Measurements from ENCODE around the gene CMIP. TPM values are rescaled to one million over a fixed set of nuclear protein-coding genes. Genes with fewer than 3 reads are reported as not detected.

The CMIP gene
- total and polyA plus RNA-seq, 10 of the 15 experiments (the other 5 are each of a cell fraction or from before 2014, with no cell fraction given) = 1.2 to 43.2 (median 4.4) TPM

GRCh38 chr16:81496742-81497141, 52.1 kb downstream of the CMIP start (continued):
- no peak for TF ChIP-seq TCF3 (IDR thresholded peaks at IDR 0.05; ENCODE audit: borderline replicate concordance, insufficient read depth, low read depth, low read length)
- no peak for TF ChIP-seq MEF2B (IDR thresholded peaks at IDR 0.05; ENCODE audit: partially characterized antibody, poor library complexity, severe bottlenecking)
- no peak for TF ChIP-seq IKZF2 (IDR thresholded peaks at IDR 0.05)
- TF ChIP-seq SKIL (IDR thresholded peaks at IDR 0.05; ENCODE audit: low read depth, poor library complexity, severe bottlenecking) = no peak
- no peak for TF ChIP-seq PAX8 (IDR thresholded peaks at IDR 0.05)
- no peak for TF ChIP-seq RUNX3 (IDR thresholded peaks at IDR 0.05; ENCODE audit: low read length)

GRCh38 chr16:81497690-81498089, 53.1 kb downstream of the CMIP start:
- no peak overlapping the region; the same call in 1 of the 2 replicates for H2AFZ ChIP-seq (ENCODE audit: control insufficient read depth, low read depth, low read length)
- no TSS peak for BruUV-seq (replicated peaks)
- H3K27ac ChIP-seq (ENCODE audit: control insufficient read depth, insufficient read depth) = peak overlapping the region; percentile 39
- H3K4me3 ChIP-seq = no peak overlapping the region
- no peaks in the 10 kb centered on the region; the same call in 1 of the 2 replicates for H4K20me1 ChIP-seq (ENCODE audit: control insufficient read depth, insufficient read depth)
- FAIRE-seq (no peak), DNase-seq (ENCODE audit: low read depth, low spot score) (no peak), ATAC-seq (peak; percentile 78)
- H3K79me2 ChIP-seq (ENCODE audit: control insufficient read depth, insufficient read depth, low read length) = peaks cover 22% of the 10 kb centered on the region
- no peaks in the 10 kb centered on the region for H3K27me3 ChIP-seq (replicated peaks in 1 of 2; ENCODE audit: control insufficient read depth in 2 of 2, insufficient read depth in 2 of 2, low read length in 1 of 2)
- RAD21 ChIA-PET (ENCODE audit: unreplicated experiment) = interaction anchor here (0.9 to 1.5 kb wide), 2 partner anchors 15 to 56 kb away, joined by 3 read pairs; no protein-coding TSS in a partner anchor
- 25% methylated on average over 10 of the region's 10 CpGs for WGBS (ENCODE audit: insufficient coverage, insufficient replicate concordance, low lambda C conversion rate, missing lambda C conversion rate)
- in situ Hi-C loops (cut with MboI) = no loop called here
- intact Hi-C loops (cut with micrococcal nuclease; ENCODE audit: unreplicated experiment) = loop anchor here (5.0 kb wide), 1 partner anchor 220 kb away; no protein-coding TSS in a partner anchor
- H3K9ac ChIP-seq (ENCODE audit: control insufficient read depth, insufficient read depth, low read length) = peak overlapping the region; percentile 24; the same call in 1 of the 2 replicates
- POLR2A ChIA-PET = interaction anchor here (1.4 kb wide), 1 partner anchor 16 kb away, joined by 4 read pairs; no protein-coding TSS in a partner anchor
- H3K4me1 ChIP-seq (ENCODE audit: control insufficient read depth, insufficient read depth, low read length) = peaks cover 14% of the 10 kb centered on the region
- H3K9me3 ChIP-seq (replicated peaks; ENCODE audit: control insufficient read depth, insufficient read depth, low read length) = no peaks in the 10 kb centered on the region
- CTCF ChIA-PET = interaction anchor here (0.7 to 1.7 kb wide), 2 partner anchors 16 to 66 kb away, joined by 3 to 7 read pairs; no protein-coding TSS in a partner anchor
- peaks cover 0 to 6% of the 10 kb centered on the region in 2 experiments; a peak in 2 of 4 replicates for H3K36me3 ChIP-seq (ENCODE audit: control insufficient read depth in 2 of 2, insufficient read depth in 2 of 2, low read length in 1 of 2)
- SMC1A ChIA-PET (ENCODE audit: uncharacterized antibody, unreplicated experiment) = interaction anchor here (1.1 to 3.1 kb wide), 4 partner anchors 8 to 16 kb away, joined by 3 to 19 read pairs (median 6); no protein-coding TSS in a partner anchor
- H3K4me2 ChIP-seq (ENCODE audit: control insufficient read depth, insufficient read depth) = peak overlapping the region; percentile 51
- TF ChIP-seq STAT3 (IDR thresholded peaks at IDR 0.05; ENCODE audit: low read depth, low read length) (no peak), NR2F1 (conservative IDR thresholded peaks at IDR 0.05) (no peak), SIX5 (IDR thresholded peaks at IDR 0.05; ENCODE audit: low read depth, low read length, severe bottlenecking) (no peak), IKZF1 (conservative IDR thresholded peaks at IDR 0.05) (peak; percentile 47), ZNF24 (IDR thresholded peaks at IDR 0.05) (peak; percentile 97), ZBED1 (IDR thresholded peaks at IDR 0.05; ENCODE audit: borderline replicate concordance) (no peak), CBFB (IDR thresholded peaks at IDR 0.05; ENCODE audit: low read depth) (no peak), IKZF2 (IDR thresholded peaks at IDR 0.05) (peak; percentile 26 to 44; a peak in 3 of 4 replicates), MEF2B (IDR thresholded peaks at IDR 0.05; ENCODE audit: partially characterized antibody, poor library complexity, severe bottlenecking) (peak; percentile 40), HDAC2 (IDR thresholded peaks at IDR 0.05) (no peak), DPF2 (IDR thresholded peaks at IDR 0.05) (no peak), ASH2L (IDR thresholded peaks at IDR 0.05; ENCODE audit: borderline replicate concordance, low read depth) (no peak), CTCF (IDR thresholded peaks at IDR 0.05 in 2 of 3, conservative IDR thresholded peaks at IDR 0.05 in 1 of 3; ENCODE audit: control insufficient read depth in 2 of 3, extremely low read depth in 1 of 3, insufficient read depth in 1 of 3, low read depth in 3 of 3, low read length in 3 of 3) (peak in 2 of 3 experiments; percentile 12 to 22; a peak in 1 of 6 replicates), FOS (IDR thresholded peaks at IDR 0.05; ENCODE audit: borderline replicate concordance, extremely low read depth, insufficient read length) (no peak), HDAC6 (IDR thresholded peaks at IDR 0.05; ENCODE audit: unreplicated experiment) (no peak), LARP7 (IDR thresholded peaks at IDR 0.05) (no peak), RAD21 (IDR thresholded peaks at IDR 0.05; ENCODE audit: insufficient read depth, low read depth, low read length) (no peak)

Measured in GM12878 (cell line).